Measurements from ENCODE around the gene DDX59. TPM values are rescaled to one million over a fixed set of nuclear protein-coding genes. Genes with fewer than 3 reads are reported as not detected.

Gene DDX59
- total RNA-seq, 2 donors from 2014 or later = 19.5 to 28.1 TPM

- Histone ChIP-seq H3K4me1 (replicated peaks) (no peaks in the 10 kb centered on the region), H3K36me3 (peaks cover 0 to 2% of the 10 kb centered on the region in 2 donors), H3K27ac (no peak overlapping the region), H3K4me3 (no peak overlapping the region), H3K9me3 (no peaks in the 10 kb centered on the region), H3K27me3 (replicated peaks; ENCODE audit: insufficient read depth) (no peaks in the 10 kb centered on the region)
- intact Hi-C loops (cut with DNase I) = loop anchor here (5.0 kb wide), 1 partner anchor 136 kb away; no protein-coding TSS in a partner anchor
- DNase-seq (ENCODE audit: low spot score) = no peak
- TF ChIP-seq, protein P1, sequence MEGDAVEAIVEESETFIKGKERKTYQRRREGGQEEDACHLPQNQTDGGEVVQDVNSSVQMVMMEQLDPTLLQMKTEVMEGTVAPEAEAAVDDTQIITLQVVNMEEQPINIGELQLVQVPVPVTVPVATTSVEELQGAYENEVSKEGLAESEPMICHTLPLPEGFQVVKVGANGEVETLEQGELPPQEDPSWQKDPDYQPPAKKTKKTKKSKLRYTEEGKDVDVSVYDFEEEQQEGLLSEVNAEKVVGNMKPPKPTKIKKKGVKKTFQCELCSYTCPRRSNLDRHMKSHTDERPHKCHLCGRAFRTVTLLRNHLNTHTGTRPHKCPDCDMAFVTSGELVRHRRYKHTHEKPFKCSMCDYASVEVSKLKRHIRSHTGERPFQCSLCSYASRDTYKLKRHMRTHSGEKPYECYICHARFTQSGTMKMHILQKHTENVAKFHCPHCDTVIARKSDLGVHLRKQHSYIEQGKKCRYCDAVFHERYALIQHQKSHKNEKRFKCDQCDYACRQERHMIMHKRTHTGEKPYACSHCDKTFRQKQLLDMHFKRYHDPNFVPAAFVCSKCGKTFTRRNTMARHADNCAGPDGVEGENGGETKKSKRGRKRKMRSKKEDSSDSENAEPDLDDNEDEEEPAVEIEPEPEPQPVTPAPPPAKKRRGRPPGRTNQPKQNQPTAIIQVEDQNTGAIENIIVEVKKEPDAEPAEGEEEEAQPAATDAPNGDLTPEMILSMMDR (IDR thresholded peaks at IDR 0.05) = no peak
- TF ChIP-seq POLR2AphosphoS5 (IDR thresholded peaks at IDR 0.05) (no peak), POLR2A (IDR thresholded peaks at IDR 0.05) (no peak)
- WGBS = 72% methylated on average over 8 of the region's 8 CpGs
Measured at GRCh38 chr1:200666309-200666708, 3.4 kb downstream of the DDX59 start.

DNA sequence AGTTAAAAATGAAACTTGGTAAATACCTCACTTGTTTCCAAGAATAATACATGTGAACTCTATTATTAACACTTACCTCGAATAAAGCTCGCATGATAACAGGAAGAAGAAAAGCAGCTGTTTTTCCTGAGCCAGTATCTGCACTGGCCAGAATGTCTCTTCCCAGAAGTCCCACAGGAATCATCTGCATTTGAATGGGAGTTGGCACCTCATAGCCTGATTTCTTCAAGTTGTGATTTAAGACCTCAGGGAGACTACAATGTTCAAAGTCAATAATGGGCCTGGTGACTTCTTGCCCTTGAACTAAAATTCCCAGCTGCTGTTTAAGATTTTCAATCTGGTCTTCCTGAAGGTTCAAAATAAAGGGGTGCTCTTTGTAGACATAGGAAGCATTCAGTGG, 3.8 kb downstream of the DDX59 start:
- H3K4me1 ChIP-seq (replicated peaks) = no peaks in the 10 kb centered on the region
- DNase-seq (ENCODE audit: low spot score) = no peak
- TF ChIP-seq, protein P1 (IDR thresholded peaks at IDR 0.05) = no peak
- no peak for TF ChIP-seq POLR2AphosphoS5 (IDR thresholded peaks at IDR 0.05)
- TF ChIP-seq POLR2A (IDR thresholded peaks at IDR 0.05) = no peak
- H3K4me3 ChIP-seq = no peak overlapping the region
- WGBS = 34% methylated on average over 2 of the region's 2 CpGs
- H3K36me3 ChIP-seq = peaks cover 0 to 2% of the 10 kb centered on the region in 2 donors
- H3K27ac ChIP-seq = no peak overlapping the region
- intact Hi-C loops (cut with DNase I) = loop anchor here (5.0 kb wide), 1 partner anchor 136 kb away; no protein-coding TSS in a partner anchor
- no peaks in the 10 kb centered on the region for H3K9me3 ChIP-seq
- H3K27me3 ChIP-seq (replicated peaks; ENCODE audit: insufficient read depth) = no peaks in the 10 kb centered on the region

DNA sequence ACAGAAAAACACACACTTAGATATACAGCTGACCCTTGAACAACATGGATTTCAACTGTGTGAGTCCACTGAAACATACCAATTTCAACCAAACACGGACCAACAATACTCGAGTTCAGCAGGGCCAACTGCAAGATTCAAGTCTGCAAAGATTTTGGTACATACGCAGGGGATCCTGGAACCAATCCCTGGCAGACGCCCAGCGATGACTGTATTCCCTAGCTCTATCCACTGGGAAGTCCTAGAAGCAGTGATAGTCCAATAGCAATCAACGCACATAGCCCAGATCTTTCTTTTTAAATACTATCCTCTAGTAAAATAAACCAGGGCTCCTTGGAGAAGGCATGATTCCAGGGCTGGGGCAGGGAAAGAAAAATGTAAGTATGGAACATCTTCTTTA, 9.0 kb downstream of the DDX59 start:
- no peak overlapping the region for H3K27ac ChIP-seq
- no peak overlapping the region for H3K4me3 ChIP-seq
- peaks cover 0 to 2% of the 10 kb centered on the region in 2 donors for H3K36me3 ChIP-seq
- no peak for DNase-seq (ENCODE audit: low spot score)
- 85% methylated on average over 6 of the region's 6 CpGs for WGBS
- H3K27me3 ChIP-seq (replicated peaks; ENCODE audit: insufficient read depth) = no peaks in the 10 kb centered on the region
- intact Hi-C loops (cut with DNase I) = no loop called here
- no peaks in the 10 kb centered on the region for H3K4me1 ChIP-seq (replicated peaks)
- no peaks in the 10 kb centered on the region for H3K9me3 ChIP-seq
- no peak for TF ChIP-seq POLR2AphosphoS5 (IDR thresholded peaks at IDR 0.05)
- TF ChIP-seq, protein P1 (IDR thresholded peaks at IDR 0.05) = no peak
- TF ChIP-seq POLR2A (IDR thresholded peaks at IDR 0.05) = no peak

DNA sequence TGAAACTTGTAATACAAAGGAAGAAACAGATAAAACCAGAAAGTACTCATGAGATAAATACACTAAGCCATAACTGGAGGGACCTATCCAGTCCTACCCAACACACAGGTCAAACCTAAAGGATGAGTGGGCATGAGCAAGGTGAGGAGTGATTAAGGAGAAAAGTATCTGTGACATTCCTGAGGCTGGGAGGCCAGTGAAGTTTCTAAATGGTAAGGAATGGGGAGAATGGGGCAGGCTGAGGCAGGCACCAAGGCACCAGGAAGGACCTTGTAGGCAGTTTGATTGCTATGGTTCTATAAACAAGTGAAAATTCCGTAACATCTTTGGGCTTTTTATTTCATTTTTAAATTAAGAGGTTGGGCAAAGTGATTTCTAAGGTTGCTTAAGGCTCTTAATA, 10.4 kb downstream of the DDX59 start:
- no peak for DNase-seq (ENCODE audit: low spot score)
- Histone ChIP-seq H3K9me3 (no peaks in the 10 kb centered on the region), H3K27ac (no peak overlapping the region), H3K4me1 (replicated peaks) (no peaks in the 10 kb centered on the region), H3K36me3 (peaks cover 0 to 2% of the 10 kb centered on the region in 2 donors), H3K27me3 (replicated peaks; ENCODE audit: insufficient read depth) (no peaks in the 10 kb centered on the region), H3K4me3 (no peak overlapping the region)
- WGBS = 74% methylated on average over 1 of the region's 1 CpG
- intact Hi-C loops (cut with DNase I) = no loop called here
- TF ChIP-seq, protein P1 (IDR thresholded peaks at IDR 0.05) = no peak
- no peak for TF ChIP-seq POLR2AphosphoS5 (IDR thresholded peaks at IDR 0.05)
- TF ChIP-seq POLR2A (IDR thresholded peaks at IDR 0.05) = no peak

GRCh38 chr1:200658037-200658818, 11.5 kb downstream of the DDX59 start:
- Histone ChIP-seq H3K27me3 (replicated peaks; ENCODE audit: insufficient read depth) (no peaks in the 10 kb centered on the region), H3K36me3 (peaks cover 0 to 2% of the 10 kb centered on the region in 2 donors), H3K9me3 (no peaks in the 10 kb centered on the region), H3K4me1 (replicated peaks) (no peaks in the 10 kb centered on the region), H3K27ac (no peak overlapping the region), H3K4me3 (no peak overlapping the region)
- intact Hi-C loops (cut with DNase I) = no loop called here
- no peak for DNase-seq (ENCODE audit: low spot score)
- 97% methylated on average over 4 of the region's 4 CpGs for WGBS
- TF ChIP-seq POLR2A (IDR thresholded peaks at IDR 0.05) (no peak), POLR2AphosphoS5 (IDR thresholded peaks at IDR 0.05) (no peak)
- TF ChIP-seq, protein P1 (IDR thresholded peaks at IDR 0.05) = no peak

Data from prostate gland (tissue), 2 donors.